Esophagus muscularis mucosa (tissue), 4 donors: ENCODE data around the gene ZNF804B.

Source experiments
- CTCF ChIP-seq, 3 experiments: fragments of 200-600 bp in 2 of 3; fragments of 450-650 bp in 1 of 3; sonication (generic) in 2 of 3; IDR thresholded peaks; one replicate each; pipeline ENCODE4 v1.5.1; 2017 to 2019; ENCODE audit warnings: antibody characterized with exemption in 3 of 3, mild to moderate bottlenecking in 2 of 3, moderate library complexity in 1 of 3
- EP300 ChIP-seq: sonication (generic); formaldehyde crosslinking; IDR thresholded peaks from one replicate; pipeline ENCODE4 v1.6.1; 2017; ENCODE audit warnings: antibody characterized with exemption
- POLR2A ChIP-seq: fragments of 450-650 bp; IDR thresholded peaks from one replicate; pipeline ENCODE4 v1.6.1; 2017; ENCODE audit warnings: antibody characterized with exemption, moderate library complexity, mild to moderate bottlenecking, low read depth

GRCh38 chr7:88759230-88760135, at the start of gene ZNF804B:
- TF ChIP-seq POLR2A (no peak), CTCF (IDR thresholded peaks at IDR 0.05) (no peak), EP300 (no peak)
